Right lobe of liver (tissue), 4 donors: ENCODE results near the gene TBC1D28.
"Not testable (repeated sequence)": the region's sequence is repeated elsewhere in the genome, so short reads cannot be mapped to it uniquely, and the experiment has no call there.

Experiments
- CTCF ChIP-seq, 4 donors: fragments of 200-600 bp in 3 of 4; fragments of 450-650 bp in 1 of 4; IDR thresholded peaks; one replicate each; pipeline versions ENCODE4 v1.5.1 to v1.8.0; 2016 to 2022; ENCODE audit warnings: antibody characterized with exemption in 4 of 4, mild to moderate bottlenecking in 2 of 4
- POLR2A ChIP-seq: fragments of 450-650 bp; IDR thresholded peaks from one replicate; pipeline ENCODE4 v1.6.1; 2017; ENCODE audit warnings: antibody characterized with exemption, mild to moderate bottlenecking
- donor health status: DM: no; HTN: no; CAD: no.
- donor health status: DM: no; HTN: no; CAD: no.
- donor health status: DM: no; HTN: yes; CAD: no.

GRCh38 chr17:18625509-18626104, 18.6 kb downstream of the TBC1D28 start:
- TF ChIP-seq CTCF (IDR thresholded peaks at IDR 0.05): peak; percentile 93 to 99 (median 98)
- TF ChIP-seq POLR2A: not testable (repeated sequence)
